Measurements from ENCODE around the gene MYLK. TPM values are rescaled to one million over a fixed set of nuclear protein-coding genes. Genes with fewer than 3 reads are reported as not detected.

Gene MYLK
- total and polyA plus RNA-seq, 9 of the 15 experiments (the other 6 are each of a cell fraction or from before 2014, with no cell fraction given): 0.11 to 0.53 (median 0.18) TPM; not detected in 2

DNA sequence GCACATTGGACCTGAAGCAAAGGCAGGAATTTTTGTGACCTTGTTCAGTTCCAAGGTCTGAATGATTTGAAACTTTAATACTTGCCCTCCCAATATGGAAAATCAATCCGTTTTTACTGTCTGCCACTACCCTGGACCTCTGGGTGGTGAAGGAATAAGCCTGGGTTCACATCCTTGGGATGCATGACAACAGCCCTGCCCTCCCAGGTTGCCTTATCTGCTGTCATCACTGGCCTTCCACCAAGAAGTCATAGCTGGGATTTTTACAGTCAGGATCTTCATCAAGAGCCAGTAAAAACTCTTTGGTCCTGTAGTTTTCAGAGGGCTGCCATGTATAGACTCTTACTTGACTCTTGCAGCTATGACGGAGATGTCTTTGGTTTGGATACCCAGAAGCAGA lies 128.6 kb downstream of the MYLK start:
- no TSS peak for BruUV-seq (replicated peaks)
- TF ChIP-seq DACH1 (IDR thresholded peaks at IDR 0.05; ENCODE audit: partially characterized antibody): no peak
- no peak for TF ChIP-seq CEBPG (CRISPR knock-in tag; IDR thresholded peaks at IDR 0.05)
- TF ChIP-seq CEBPG (tag; conservative IDR thresholded peaks at IDR 0.05 in 1 of 2, IDR thresholded peaks at IDR 0.05 in 1 of 2): no peak
- TF ChIP-seq NFIX (CRISPR knock-in tag; IDR thresholded peaks at IDR 0.05; ENCODE audit: low read depth): no peak
- TF ChIP-seq TARDBP (IDR thresholded peaks at IDR 0.05): no peak
- TF ChIP-seq CLOCK (CRISPR knock-in tag; IDR thresholded peaks at IDR 0.05; ENCODE audit: borderline replicate concordance): no peak
- no peak for TF ChIP-seq KDM5B (IDR thresholded peaks at IDR 0.05; ENCODE audit: insufficient replicate concordance, low read depth, low read length)
- no peak for TF ChIP-seq ELK1 (CRISPR knock-in tag; IDR thresholded peaks at IDR 0.05)
- TF ChIP-seq MXD1 (CRISPR knock-in tag; IDR thresholded peaks at IDR 0.05; ENCODE audit: borderline replicate concordance, poor library complexity, severe bottlenecking): no peak
- TF ChIP-seq NUFIP1 (IDR thresholded peaks at IDR 0.05; ENCODE audit: partially characterized antibody): no peak
- no peak for TF ChIP-seq POLR3G (IDR thresholded peaks at IDR 0.05; ENCODE audit: extremely low read depth, insufficient read length, insufficient replicate concordance)
- no peak for TF ChIP-seq ETV6 (IDR thresholded peaks at IDR 0.05; ENCODE audit: borderline replicate concordance in 1 of 2, low read depth in 2 of 2, low read length in 1 of 2)
- TF ChIP-seq ETV6 (CRISPR knock-in tag; IDR thresholded peaks at IDR 0.05; ENCODE audit: borderline replicate concordance): no peak
- no peak for TF ChIP-seq ZNF280B (CRISPR knock-in tag; IDR thresholded peaks at IDR 0.05)
- TF ChIP-seq ZNF133 (CRISPR knock-in tag; IDR thresholded peaks at IDR 0.05): no peak
- TF ChIP-seq NCOA6 (IDR thresholded peaks at IDR 0.05): no peak

More for the DNA sequence above, 128.6 kb downstream of the MYLK start:
- no peak for ATAC-seq
- no peak overlapping the region for H3K9ac ChIP-seq (ENCODE audit: insufficient read depth in 1 of 2, low read depth in 2 of 2, low read length in 2 of 2)
- ChIA-PET POLR2A (no interaction called here), CTCF (ENCODE audit: low intra/inter-chr PET ratio) (no interaction called here)
- H3K9me1 ChIP-seq (ENCODE audit: control insufficient read depth, insufficient read depth, low read length): no peaks in the 10 kb centered on the region
- 0% methylated on average over 2 of the region's 2 CpGs for WGBS (ENCODE audit: insufficient coverage, low coverage, missing lambda C conversion rate)
- no peak overlapping the region for H3K4me3 ChIP-seq
- intact Hi-C loops (cut with micrococcal nuclease) (no loop called here), in situ Hi-C loops (cut with MboI) (no loop called here)
- no peaks in the 10 kb centered on the region for H3K36me3 ChIP-seq (ENCODE audit: control insufficient read depth, insufficient read depth, low read length)
- H3K27ac ChIP-seq (ENCODE audit: extremely low read depth, low read depth, low read length): no peak overlapping the region
- no peak for DNase-seq (ENCODE audit: extremely low read depth in 1 of 4, low spot score in 3 of 4)
- no peak overlapping the region for H3K4me2 ChIP-seq (ENCODE audit: insufficient read depth, low read length)
- FAIRE-seq: no peak
- no peaks in the 10 kb centered on the region for H4K20me1 ChIP-seq (replicated peaks; ENCODE audit: control insufficient read depth, insufficient read depth, low read length)
- H3K79me2 ChIP-seq (ENCODE audit: control insufficient read depth, insufficient read depth, low read length): no peaks in the 10 kb centered on the region
- H3K9me3 ChIP-seq (replicated peaks; ENCODE audit: control insufficient read depth, insufficient read depth, low read depth, low read length): no peaks in the 10 kb centered on the region
- peaks cover 0 to 4% of the 10 kb centered on the region in 2 experiments; a peak in 1 of 5 replicates for H3K27me3 ChIP-seq (ENCODE audit: control insufficient read depth in 2 of 2, insufficient read depth in 2 of 2, low read length in 2 of 2)
- no peaks in the 10 kb centered on the region for H3K4me1 ChIP-seq (replicated peaks in 1 of 2; ENCODE audit: control insufficient read depth in 2 of 2, insufficient read depth in 2 of 2, low read length in 2 of 2)
- no peak overlapping the region for H2AFZ ChIP-seq (ENCODE audit: low read depth, low read length)

All from K562 (cell line).